GM10266 (cell line): Measurements from ENCODE around the gene GPN2.
A peak's percentile ranks its signal among the peaks of the same experiment; 100 is the strongest.

Source experiments
- DNase-seq: peaks from one replicate; pipeline ENCODE4 v3.0.0; 2012; ENCODE audit errors: extremely low spot score
- TF ChIP-seq, protein P1 (sequence below): IDR thresholded peaks from 2 replicates; pipeline ENCODE4 v1.5.1; 2012; ENCODE audit warnings: mild to moderate bottlenecking, low read depth; ENCODE audit not compliant: control insufficient read depth, insufficient read depth; ENCODE audit errors: missing control alignments

Gene GPN2

DNA sequence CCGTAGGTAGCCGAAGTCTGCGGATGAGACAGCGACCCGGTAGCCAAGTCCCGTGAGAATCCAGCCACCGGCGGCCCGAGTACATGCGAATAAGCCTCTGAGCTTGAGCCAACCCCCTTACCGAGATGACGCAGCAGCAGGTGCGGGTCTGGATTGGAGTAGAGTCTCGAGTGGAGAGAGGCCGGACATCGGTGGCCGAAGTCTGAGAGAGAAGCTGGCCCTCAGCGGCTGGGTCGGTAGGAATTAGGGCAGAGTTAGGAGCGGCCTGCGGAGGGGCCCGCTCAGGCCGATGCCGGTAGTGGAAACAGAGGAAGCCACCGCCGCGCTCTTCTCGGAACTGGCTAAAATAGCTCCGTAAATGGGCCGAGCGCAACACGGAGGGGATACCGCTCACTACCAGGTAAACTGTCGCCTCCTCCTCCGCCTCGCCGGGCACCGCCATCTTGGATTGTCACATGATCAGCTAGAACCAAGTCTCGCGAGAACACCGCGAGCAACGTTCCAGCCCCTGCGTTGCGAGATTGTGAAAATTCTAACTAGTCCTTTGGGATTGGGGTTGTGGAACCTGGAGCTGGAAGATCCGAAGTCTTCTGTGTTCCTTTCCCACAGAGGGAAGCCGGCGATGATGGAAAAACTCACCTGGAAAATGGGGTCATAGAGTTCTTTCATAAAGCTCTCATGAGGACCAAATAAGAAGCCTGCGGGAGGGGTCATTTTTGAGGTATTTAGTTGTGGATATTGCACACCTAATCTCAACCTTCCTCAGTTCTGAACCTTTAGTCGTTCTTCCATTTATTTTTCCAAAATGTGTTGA, 10.1 kb upstream of the GPN2 start, which contains the start of gene GPATCH3:
Gene GPATCH3 (minus strand): TSS at position 467 of the 814 bp plus-strand sequence. CDS start 25 bp downstream, at position 442.
- TF ChIP-seq, protein P1, sequence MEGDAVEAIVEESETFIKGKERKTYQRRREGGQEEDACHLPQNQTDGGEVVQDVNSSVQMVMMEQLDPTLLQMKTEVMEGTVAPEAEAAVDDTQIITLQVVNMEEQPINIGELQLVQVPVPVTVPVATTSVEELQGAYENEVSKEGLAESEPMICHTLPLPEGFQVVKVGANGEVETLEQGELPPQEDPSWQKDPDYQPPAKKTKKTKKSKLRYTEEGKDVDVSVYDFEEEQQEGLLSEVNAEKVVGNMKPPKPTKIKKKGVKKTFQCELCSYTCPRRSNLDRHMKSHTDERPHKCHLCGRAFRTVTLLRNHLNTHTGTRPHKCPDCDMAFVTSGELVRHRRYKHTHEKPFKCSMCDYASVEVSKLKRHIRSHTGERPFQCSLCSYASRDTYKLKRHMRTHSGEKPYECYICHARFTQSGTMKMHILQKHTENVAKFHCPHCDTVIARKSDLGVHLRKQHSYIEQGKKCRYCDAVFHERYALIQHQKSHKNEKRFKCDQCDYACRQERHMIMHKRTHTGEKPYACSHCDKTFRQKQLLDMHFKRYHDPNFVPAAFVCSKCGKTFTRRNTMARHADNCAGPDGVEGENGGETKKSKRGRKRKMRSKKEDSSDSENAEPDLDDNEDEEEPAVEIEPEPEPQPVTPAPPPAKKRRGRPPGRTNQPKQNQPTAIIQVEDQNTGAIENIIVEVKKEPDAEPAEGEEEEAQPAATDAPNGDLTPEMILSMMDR = no peak

GRCh38 chr1:26897351-26897750, 7.3 kb upstream of the GPN2 start:
- no peak for DNase-seq
- TF ChIP-seq, protein P1 = no peak

More for the DNA sequence above, 10.1 kb upstream of the GPN2 start, which contains the start of gene GPATCH3:
- peak; percentile 89 for DNase-seq

- TF ChIP-seq, protein P1 = no peak
- no peak for DNase-seq
Measured at GRCh38 chr1:26894263-26894662, 4.2 kb upstream of the GPN2 start.

GRCh38 chr1:26890467-26890796, 349 bp upstream of the GPN2 start:
- TF ChIP-seq, protein P1 = no peak
- no peak for DNase-seq

DNA sequence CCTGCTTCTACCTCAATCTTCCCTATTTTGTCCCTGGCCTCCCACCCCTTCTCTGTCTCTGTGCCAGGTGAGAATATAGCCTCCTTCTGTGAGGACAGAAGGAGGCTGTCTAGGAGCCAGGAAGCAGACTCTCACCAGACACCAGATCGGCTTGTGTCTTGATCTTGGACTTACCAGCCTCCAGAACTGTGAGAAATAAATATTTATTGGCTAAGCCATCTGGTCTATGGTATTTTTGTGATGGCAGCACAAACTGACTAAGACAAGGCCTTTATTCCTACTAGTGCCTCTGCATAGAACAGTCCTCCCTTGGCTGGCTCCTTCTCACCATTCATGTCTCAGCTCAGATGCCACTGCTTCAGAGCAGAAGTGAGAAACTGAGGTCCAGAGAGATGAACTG, 1.9 kb downstream of the GPN2 start:
- TF ChIP-seq, protein P1 = no peak
- DNase-seq = no peak

DNA sequence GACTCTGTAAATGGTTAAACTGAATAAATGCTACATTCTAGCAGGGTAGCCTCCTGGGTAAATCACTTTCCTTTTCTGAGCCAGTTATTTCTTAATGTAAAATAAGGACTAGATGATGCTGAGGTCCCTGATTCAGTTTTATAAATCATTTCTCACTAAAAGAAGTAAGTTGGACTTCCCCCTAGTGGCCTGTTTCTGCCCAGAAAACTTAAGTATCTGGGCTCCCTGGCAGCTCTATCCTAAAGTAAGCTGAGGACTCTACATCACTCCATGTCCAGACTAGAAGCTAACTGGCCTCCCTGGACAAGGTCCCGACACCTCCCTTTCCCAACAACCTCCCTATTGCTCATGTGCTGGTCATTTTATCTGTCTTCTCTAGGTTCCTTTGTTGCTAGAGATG, 3.0 kb downstream of the GPN2 start:
- TF ChIP-seq, protein P1 = peak; percentile 42
- DNase-seq = no peak
